ENCODE measurements around the gene SESN3.
A peak's percentile ranks its signal among the peaks of the same experiment; 100 is the strongest.
"Not testable (repeated sequence)": the region's sequence is repeated elsewhere in the genome, so short reads cannot be mapped to it uniquely, and the experiment has no call there.

The SESN3 gene, protein sequence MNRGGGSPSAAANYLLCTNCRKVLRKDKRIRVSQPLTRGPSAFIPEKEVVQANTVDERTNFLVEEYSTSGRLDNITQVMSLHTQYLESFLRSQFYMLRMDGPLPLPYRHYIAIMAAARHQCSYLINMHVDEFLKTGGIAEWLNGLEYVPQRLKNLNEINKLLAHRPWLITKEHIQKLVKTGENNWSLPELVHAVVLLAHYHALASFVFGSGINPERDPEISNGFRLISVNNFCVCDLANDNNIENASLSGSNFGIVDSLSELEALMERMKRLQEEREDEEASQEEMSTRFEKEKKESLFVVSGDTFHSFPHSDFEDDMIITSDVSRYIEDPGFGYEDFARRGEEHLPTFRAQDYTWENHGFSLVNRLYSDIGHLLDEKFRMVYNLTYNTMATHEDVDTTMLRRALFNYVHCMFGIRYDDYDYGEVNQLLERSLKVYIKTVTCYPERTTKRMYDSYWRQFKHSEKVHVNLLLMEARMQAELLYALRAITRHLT

DNA sequence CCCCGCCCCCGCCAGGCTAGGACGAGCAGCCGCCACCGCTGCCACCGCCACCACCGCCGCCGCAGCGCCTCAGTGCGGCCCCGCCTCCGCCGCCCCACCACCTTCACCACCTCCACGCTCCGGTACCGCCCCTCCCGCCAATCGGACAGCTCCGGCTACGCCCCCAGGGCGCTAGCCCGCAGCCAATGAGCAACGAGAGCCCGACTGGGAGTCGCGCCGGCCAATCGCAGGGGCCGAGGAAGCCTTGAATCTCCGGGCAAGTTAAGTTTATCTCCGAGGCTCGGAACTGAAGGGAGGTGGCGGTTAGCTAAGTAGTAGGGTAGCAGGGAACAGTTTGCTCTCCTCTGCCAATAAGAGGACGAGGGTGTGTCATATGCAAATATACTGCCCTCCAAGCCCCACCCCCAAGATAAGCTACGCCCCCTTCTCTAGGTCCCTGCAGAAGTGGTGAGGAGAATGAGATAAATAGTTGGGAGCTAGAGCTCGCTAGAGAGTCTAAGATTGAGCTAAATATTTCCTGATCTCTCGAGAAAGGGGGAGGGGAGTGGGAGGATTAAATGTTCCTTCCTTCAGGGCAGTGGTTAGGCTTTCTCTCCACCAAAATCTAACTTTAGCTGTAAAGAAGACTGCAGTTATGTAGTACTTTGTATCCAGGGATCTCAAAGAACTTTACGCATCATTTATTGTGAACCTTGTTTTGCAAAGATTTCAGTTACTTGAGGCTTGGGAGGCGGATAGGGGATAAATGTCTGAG, at the start of gene SESN3:
SESN3 (minus strand) TSS at position 76 of the 754 bp plus-strand sequence. CDS start 342 bp downstream, outside the sequence.
- peak; percentile 98 for DNase-seq (ENCODE audit: low read depth, low spot score)

- no peak for DNase-seq (ENCODE audit: low read depth, low spot score)
These were observed 49.2 kb upstream of the SESN3 start for GRCh38 chr11:95279921-95280868.

GRCh38 chr11:95277868-95278267, 46.9 kb upstream of the SESN3 start:
- no peak for DNase-seq (ENCODE audit: low read depth, low spot score)

- no peak for DNase-seq (ENCODE audit: low read depth, low spot score)
These were observed 45.1 kb upstream of the SESN3 start for GRCh38 chr11:95276139-95276538.

- DNase-seq (ENCODE audit: low read depth, low spot score): not testable (repeated sequence)
These were observed 42.6 kb upstream of the SESN3 start for GRCh38 chr11:95273618-95274017.

GRCh38 chr11:95269036-95269819, 38.2 kb upstream of the SESN3 start:
- no peak for DNase-seq (ENCODE audit: low read depth, low spot score)

GRCh38 chr11:95268391-95268790, 37.4 kb upstream of the SESN3 start:
- DNase-seq (ENCODE audit: low read depth, low spot score): no peak

DNA sequence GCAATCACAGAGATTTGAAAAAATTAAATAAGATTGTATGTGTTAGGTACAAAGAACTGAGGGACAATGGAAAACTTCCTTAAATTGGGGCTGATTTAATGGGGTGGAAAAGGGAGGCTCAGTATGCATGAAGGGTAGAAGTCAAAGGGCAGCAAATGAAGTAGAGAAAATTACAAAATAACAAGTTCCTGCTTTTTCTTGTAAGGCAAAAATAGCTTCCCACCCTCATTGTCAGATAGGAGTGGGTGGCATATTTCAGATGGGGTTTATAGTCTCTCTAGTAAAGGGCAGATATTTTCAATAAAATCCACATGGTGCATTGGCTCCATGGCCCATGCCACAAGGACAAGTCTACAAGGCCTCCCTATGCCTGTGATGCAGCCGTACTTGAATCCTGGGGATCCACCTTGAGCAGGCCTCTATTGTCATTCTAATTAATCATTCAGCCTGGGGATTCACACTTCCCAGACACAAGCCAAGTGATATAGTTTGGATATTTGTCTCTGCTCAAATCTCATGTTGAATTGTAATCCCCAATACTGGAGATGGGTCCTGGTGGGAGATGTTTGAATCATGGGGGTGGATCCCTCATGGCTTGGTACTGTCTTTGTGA, 36.7 kb upstream of the SESN3 start:
- DNase-seq (ENCODE audit: low read depth, low spot score): no peak

- DNase-seq (ENCODE audit: low read depth, low spot score): no peak
These were observed 35.9 kb upstream of the SESN3 start for GRCh38 chr11:95266751-95267374.

- DNase-seq (ENCODE audit: low read depth, low spot score): no peak
These were observed 33.9 kb upstream of the SESN3 start for GRCh38 chr11:95264881-95265280.

GRCh38 chr11:95262994-95263765, 32.2 kb upstream of the SESN3 start:
- DNase-seq (ENCODE audit: low read depth, low spot score): no peak

DNA sequence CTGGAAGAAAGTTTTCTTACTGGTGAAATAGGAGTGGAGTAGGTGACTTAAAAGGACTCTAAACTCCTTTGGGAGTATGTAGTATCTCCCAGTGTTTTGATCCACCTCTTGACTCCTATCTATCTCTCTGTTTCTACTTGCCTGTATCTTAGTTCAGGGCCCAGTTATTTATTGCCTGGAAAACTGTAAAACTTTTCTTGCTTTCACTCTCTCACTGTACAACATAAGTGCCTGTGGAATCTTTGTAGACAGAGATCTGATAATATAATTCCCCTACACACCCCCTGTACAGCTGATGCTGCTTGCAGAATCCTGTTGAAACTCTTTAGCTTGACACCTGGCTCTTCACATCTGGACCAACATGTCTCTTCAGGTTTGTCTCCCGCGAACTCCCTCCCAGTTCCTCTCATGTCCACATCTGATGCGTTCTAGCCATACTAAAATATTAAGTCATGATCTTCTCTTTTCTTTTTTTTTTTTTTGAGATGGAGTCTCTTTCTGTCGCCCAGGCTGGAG, 26.5 kb upstream of the SESN3 start:
- DNase-seq (ENCODE audit: low read depth, low spot score): no peak

DNA sequence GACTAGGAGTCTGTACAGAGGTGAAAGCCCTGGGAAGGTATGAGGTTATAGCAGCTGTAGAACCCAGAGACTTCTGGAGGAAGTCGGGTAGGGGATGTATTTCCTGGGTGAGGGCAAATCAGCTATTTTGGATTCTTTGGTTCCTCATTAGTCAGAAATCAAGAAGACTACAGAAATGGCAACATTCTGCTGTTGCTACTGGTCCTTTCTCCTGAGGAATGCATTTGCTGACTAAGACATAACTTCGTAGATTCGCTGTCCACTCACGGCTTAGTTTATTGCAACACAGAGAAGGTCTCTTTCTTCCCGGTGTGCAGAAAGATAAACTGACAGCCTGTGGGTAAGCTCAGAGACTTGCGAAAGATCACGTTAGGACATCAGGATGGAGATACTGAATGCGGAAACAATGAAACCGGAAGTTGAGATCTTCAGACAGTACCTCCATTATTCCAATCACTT, 25.3 kb upstream of the SESN3 start:
- DNase-seq (ENCODE audit: low read depth, low spot score): no peak

GRCh38 chr11:95255251-95256145, 24.5 kb upstream of the SESN3 start:
- DNase-seq (ENCODE audit: low read depth, low spot score): no peak

GRCh38 chr11:95254716-95255115, 23.7 kb upstream of the SESN3 start:
- no peak for DNase-seq (ENCODE audit: low read depth, low spot score)

DNA sequence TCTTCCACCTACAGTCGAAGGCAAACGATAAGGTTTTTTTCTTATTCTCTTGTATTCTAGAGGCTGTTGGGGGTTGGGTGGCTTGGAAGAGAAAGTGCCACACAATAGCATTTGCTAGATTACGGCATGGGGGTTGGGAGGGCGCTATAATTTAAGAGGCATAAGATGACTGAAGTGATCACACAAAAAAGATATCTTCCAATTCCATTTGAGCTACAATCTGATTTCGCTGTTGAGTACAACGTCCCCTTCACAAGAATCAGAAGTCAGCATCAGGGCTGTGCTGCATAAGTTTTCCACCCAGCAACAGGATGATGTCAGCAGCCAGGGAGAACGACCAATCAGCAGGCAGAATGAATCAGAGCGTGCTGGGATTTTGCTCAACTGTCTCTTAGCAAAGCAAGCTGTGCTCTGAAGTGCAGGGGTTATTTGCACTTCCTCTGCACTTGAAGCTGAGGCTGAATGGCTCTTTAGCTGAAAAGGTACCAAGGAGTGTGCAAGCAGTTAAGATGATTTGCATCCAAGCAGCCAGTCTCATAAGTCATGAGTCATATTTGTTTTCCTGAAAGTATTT, 23.2 kb upstream of the SESN3 start:
- DNase-seq (ENCODE audit: low read depth, low spot score): peak; percentile 75

DNA sequence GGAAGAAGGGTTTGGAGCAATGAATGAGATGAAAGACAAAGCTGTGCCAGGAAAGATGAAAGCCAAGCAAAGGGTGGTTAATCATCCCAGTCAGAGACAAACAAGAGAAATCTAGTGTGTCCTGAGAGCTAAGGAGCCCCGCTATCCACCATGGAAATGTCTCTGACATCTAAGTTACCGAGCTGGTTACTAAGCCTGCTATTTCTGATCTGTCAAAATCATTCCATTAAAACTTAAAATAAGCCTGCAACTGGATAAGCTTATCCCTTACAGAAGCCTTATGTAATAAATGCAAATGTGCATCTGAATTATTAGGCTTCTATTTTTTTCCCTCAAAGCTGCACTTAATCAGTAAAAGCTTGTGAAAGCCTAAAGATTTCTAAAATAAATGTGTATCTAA, 22.1 kb upstream of the SESN3 start:
- no peak for DNase-seq (ENCODE audit: low read depth, low spot score)
